ENCODE measurements around the gene PTPN14.

DNA sequence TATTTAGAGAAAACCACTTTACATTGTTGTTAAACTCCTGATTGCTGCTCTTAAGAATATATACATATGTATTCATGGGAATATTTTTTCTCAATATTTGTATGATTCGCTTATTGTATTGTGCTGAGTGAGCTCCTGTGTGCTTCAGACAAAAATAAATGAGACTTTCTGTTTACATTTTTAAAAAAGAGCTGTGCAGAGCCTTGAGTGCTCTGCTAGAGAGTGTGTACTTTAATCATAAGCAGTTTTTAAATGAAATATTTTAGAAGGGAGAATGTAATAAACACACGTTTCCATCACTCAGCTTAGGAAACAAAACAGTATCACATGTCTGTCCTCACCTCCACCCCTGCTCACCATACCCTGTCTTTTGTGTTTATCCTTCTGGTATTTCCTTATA is 9.7 kb downstream of the PTPN14 start:
- TF ChIP-seq POLR2A (IDR thresholded peaks at IDR 0.05), result no peak
- TF ChIP-seq, protein P1, sequence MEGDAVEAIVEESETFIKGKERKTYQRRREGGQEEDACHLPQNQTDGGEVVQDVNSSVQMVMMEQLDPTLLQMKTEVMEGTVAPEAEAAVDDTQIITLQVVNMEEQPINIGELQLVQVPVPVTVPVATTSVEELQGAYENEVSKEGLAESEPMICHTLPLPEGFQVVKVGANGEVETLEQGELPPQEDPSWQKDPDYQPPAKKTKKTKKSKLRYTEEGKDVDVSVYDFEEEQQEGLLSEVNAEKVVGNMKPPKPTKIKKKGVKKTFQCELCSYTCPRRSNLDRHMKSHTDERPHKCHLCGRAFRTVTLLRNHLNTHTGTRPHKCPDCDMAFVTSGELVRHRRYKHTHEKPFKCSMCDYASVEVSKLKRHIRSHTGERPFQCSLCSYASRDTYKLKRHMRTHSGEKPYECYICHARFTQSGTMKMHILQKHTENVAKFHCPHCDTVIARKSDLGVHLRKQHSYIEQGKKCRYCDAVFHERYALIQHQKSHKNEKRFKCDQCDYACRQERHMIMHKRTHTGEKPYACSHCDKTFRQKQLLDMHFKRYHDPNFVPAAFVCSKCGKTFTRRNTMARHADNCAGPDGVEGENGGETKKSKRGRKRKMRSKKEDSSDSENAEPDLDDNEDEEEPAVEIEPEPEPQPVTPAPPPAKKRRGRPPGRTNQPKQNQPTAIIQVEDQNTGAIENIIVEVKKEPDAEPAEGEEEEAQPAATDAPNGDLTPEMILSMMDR (IDR thresholded peaks at IDR 0.05), result no peak
- TF ChIP-seq POLR2AphosphoS5 (IDR thresholded peaks at IDR 0.05), result no peak
- TF ChIP-seq EP300 (IDR thresholded peaks at IDR 0.05), result no peak

All from upper lobe of left lung (tissue), 4 donors.